WERI-Rb-1 (cell line): ENCODE data around the gene INVS.
"Not testable (repeated sequence)": the region's sequence is repeated elsewhere in the genome, so short reads cannot be mapped to it uniquely, and the experiment has no call there.

Experiments
- DNase-seq: peaks from one replicate; pipeline ENCODE4 v3.0.0-alpha.2; 2020
- H3K27ac ChIP-seq: fragments of 250-450 bp; sonication (Bioruptor Pico); 2 replicates; pipeline ENCODE4 v1.5.1; 2020; ENCODE audit warnings: mild to moderate bottlenecking, moderate library complexity
- H3K27me3 ChIP-seq: fragments of 250-450 bp; sonication (Bioruptor Pico); 2 replicates; pipeline ENCODE4 v1.5.1; 2021; ENCODE audit warnings: mild to moderate bottlenecking, low read depth, moderate library complexity; ENCODE audit not compliant: insufficient read depth, severe bottlenecking
- H3K36me3 ChIP-seq: fragments of 250-450 bp; sonication (Bioruptor Pico); 2 replicates; pipeline ENCODE4 v1.5.1; 2020; ENCODE audit warnings: mild to moderate bottlenecking, moderate library complexity
- H3K4me3 ChIP-seq: 2 replicates; pipeline ENCODE4 v1.5.1; 2011; ENCODE audit warnings: low read depth, mild to moderate bottlenecking, control low read depth, low read length
- H3K9me3 ChIP-seq: fragments of 250-450 bp; sonication (Bioruptor Pico); 2 replicates; pipeline ENCODE4 v1.5.1; 2021; ENCODE audit warnings: mild to moderate bottlenecking, moderate library complexity; ENCODE audit not compliant: severe bottlenecking
- CTCF ChIP-seq: IDR thresholded peaks from 2 replicates; pipeline ENCODE4 v1.5.1; 2011; ENCODE audit warnings: low read depth, mild to moderate bottlenecking, control low read depth, inconsistent platforms, low read length

The INVS gene

GRCh38 chr9:100309992-100310391 lies 210.9 kb downstream of the INVS start:
- no peak for TF ChIP-seq CTCF
- Histone ChIP-seq H3K9me3 (no peaks in the 10 kb centered on the region), H3K27ac (no peak overlapping the region), H3K36me3 (peaks cover 32% of the 10 kb centered on the region), H3K27me3 (no peaks in the 10 kb centered on the region), H3K4me3 (no peak overlapping the region)
- no peak for DNase-seq

DNA sequence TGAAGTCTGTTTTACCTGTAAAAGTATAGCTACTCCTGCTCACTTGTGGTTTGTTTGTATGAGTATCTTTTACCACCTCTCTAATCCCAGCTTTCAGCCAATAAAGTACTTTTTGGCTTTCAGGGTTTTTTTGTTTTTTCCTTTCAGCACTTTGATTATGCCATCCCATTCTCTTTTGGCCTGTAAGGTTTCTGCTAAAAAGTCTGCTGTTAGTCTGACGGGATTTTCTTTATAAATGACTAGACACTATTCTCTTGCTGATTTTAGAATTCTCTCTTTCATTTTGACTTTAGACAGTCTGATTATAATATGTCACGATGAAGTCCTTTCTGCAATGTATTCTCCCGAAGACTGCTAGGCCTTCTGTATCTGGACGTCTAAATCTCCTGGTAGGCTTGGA lies 216.5 kb downstream of the INVS start:
- no peaks in the 10 kb centered on the region for H3K27me3 ChIP-seq
- no peak overlapping the region for H3K4me3 ChIP-seq
- no peak overlapping the region for H3K27ac ChIP-seq
- DNase-seq, result no peak
- TF ChIP-seq CTCF, result no peak
- H3K9me3 ChIP-seq, result no peaks in the 10 kb centered on the region
- peaks cover 57% of the 10 kb centered on the region for H3K36me3 ChIP-seq

DNA sequence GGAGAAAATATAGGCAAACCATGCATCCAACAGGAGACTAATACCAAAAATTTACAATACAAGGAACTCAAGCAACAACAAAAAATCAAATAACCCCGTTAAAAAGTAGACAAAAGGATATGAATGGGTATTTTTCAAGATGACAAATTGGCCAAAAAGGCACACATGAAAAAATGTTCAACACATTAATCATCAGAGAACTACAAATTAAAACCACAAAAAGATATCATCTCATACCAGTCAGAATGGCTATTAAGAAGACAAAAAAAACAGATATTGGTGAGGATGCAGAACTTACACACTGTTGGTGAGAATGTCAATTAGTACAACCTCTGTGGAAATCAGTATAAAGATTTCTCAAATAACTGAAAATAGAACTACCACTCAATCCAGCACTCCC lies 218.7 kb downstream of the INVS start:
- no peak for TF ChIP-seq CTCF
- no peaks in the 10 kb centered on the region for H3K9me3 ChIP-seq
- peaks cover 63% of the 10 kb centered on the region for H3K36me3 ChIP-seq
- H3K4me3 ChIP-seq, result no peak overlapping the region
- no peak overlapping the region for H3K27ac ChIP-seq
- no peak for DNase-seq
- H3K27me3 ChIP-seq, result no peaks in the 10 kb centered on the region

DNA sequence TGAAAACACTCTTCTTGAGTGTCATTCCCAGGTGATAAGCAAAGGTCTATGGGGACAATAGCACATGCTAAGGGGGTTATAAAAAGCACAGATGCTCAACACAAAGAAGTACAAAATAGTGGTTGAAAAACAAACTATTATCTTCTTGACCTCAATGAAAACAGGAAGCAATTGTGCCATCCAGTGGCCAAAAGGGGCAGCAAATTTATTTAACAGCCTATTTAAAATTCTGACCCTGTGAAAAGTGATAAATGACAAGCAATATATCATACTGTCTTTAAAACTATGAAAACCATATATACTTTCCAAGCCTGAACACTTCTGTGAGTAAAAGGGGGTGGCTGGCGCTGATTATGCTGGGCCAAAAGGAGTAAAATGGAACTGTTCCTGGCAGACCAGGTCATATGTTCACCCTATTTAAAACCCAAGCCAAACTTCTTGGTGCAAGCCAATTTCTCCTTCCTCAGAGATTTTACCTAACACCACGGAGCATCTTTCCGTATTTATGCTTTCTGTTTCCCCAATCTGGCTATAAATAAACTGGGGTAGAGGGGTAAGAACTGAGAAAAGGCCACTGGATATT lies 224.0 kb downstream of the INVS start:
- no peak overlapping the region for H3K4me3 ChIP-seq
- TF ChIP-seq CTCF, result peak; percentile 55
- H3K36me3 ChIP-seq, result peaks cover 63% of the 10 kb centered on the region
- no peaks in the 10 kb centered on the region for H3K9me3 ChIP-seq
- DNase-seq, result peak; percentile 56
- H3K27ac ChIP-seq, result no peak overlapping the region
- no peaks in the 10 kb centered on the region for H3K27me3 ChIP-seq

GRCh38 chr9:100324594-100325200 lies 225.7 kb downstream of the INVS start:
- no peak overlapping the region for H3K27ac ChIP-seq
- no peak overlapping the region for H3K4me3 ChIP-seq
- H3K9me3 ChIP-seq, result no peaks in the 10 kb centered on the region
- peaks cover 58% of the 10 kb centered on the region for H3K36me3 ChIP-seq
- no peaks in the 10 kb centered on the region for H3K27me3 ChIP-seq
- DNase-seq, result no peak
- TF ChIP-seq CTCF, result no peak

- DNase-seq, H3K27ac ChIP-seq, H3K9me3 ChIP-seq, H3K27me3 ChIP-seq, H3K4me3 ChIP-seq: not testable (repeated sequence)
- H3K36me3 ChIP-seq, result peaks cover 35% of the 10 kb centered on the region
Observed at GRCh38 chr9:100338736-100339135, 239.7 kb downstream of the INVS start.
